GM19397 (cell line): ENCODE data around the gene EXOC8.
"Not testable (repeated sequence)": the region's sequence is repeated elsewhere in the genome, so short reads cannot be mapped to it uniquely, and the experiment has no call there.

ENCODE experiments used
- ATAC-seq: cut with Tn5 transposase; IDR thresholded peaks from one replicate; pipeline ENCODE4 v1.9.1; 2021; ENCODE audit warnings: mild to moderate bottlenecking, moderate library complexity; ENCODE audit not compliant: unreplicated experiment

The EXOC8 gene

GRCh38 chr1:231354330-231355020 is 16.8 kb upstream of the EXOC8 start:
- no peak for ATAC-seq

DNA sequence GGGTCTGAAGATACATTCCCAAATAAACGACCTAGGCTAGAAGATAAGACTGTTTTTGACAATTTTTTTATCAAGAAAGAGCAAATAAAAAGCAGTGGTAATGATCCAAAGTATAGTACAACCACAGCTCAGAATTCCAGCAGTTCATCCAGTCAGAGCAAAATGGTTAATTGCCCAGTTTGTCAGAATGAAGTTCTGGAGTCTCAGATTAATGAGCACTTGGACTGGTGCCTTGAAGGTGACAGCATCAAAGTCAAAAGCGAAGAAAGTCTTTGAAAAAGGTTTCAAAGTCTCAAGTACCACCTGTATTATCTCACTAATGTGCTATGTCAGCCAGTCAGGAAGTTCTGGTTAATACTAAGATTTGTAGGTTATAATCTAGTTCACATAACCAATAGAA is 15.4 kb upstream of the EXOC8 start:
- ATAC-seq: no peak

- no peak for ATAC-seq
Observed at GRCh38 chr1:231351816-231352215, 14.2 kb upstream of the EXOC8 start.

GRCh38 chr1:231348856-231349255 is 11.2 kb upstream of the EXOC8 start:
- not testable (repeated sequence) for ATAC-seq

DNA sequence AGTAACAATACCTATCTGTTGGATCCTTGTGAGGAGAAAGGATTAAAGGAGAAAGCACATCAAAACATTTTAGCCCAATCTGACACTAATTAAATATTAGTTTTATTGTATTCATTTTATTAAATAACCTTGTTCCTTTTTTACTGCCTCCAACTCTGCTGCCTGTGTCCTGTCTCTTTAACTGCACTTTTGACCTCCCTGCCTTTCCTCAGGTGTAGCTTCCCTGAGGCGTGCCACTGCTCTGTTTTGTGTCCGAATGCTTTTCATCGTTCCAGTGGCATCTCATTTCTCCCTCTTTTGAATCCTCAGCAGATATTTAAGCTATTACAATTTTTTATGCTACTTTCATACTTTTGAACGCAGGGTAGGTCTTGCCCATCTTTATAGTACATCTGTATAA is 10.8 kb upstream of the EXOC8 start:
- ATAC-seq: no peak

DNA sequence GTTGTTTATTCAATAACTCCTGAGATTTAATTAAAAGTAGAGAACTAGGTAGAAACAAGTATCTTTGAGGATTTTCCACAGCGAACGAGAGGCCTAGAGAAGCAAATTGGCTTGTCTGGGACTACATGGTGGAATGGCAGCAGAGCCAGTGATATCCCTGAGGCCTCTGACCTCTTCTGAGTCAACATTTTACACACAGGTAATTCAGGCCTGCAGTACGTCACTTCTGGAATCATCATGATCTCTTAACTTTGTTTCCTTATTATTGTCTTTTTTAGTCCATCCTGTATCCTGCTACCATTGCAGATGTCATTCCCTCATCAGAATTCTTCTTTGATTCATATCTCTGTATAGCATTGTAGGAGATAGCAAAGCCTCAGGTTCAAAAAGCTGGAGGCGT is 10.3 kb upstream of the EXOC8 start:
- no peak for ATAC-seq

DNA sequence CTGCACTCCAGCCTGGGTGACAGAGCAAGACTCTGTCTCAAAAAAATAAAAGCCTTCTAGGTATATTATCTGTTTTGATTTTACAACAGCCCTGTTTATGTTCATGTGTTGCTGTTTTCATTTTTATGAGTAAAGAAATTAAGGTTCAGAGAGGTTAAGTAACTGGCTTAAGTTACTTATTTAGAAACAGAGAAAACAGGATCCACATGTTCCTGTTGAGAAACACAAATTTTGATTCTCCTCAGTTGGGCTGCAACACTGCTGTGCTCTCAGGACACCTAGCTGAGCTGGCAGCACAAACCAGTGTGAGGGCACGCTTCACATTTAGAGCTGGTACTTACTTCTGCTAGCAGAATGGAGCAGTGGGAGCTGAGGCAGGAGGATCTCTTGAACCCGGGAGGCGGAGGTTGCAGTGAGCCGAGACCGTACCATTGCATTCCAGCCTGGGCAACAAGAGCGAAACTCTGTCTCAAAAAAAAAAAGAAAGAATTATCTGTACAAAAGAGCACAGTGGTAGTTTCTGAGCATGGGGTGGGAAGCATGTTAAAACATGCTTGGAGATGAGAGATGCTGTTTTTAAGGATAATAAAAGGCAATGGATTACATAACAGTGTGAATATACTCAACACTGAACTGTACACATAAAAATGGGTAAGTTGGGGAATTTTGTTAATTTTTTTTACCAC is 2.8 kb upstream of the EXOC8 start:
- ATAC-seq: no peak

DNA sequence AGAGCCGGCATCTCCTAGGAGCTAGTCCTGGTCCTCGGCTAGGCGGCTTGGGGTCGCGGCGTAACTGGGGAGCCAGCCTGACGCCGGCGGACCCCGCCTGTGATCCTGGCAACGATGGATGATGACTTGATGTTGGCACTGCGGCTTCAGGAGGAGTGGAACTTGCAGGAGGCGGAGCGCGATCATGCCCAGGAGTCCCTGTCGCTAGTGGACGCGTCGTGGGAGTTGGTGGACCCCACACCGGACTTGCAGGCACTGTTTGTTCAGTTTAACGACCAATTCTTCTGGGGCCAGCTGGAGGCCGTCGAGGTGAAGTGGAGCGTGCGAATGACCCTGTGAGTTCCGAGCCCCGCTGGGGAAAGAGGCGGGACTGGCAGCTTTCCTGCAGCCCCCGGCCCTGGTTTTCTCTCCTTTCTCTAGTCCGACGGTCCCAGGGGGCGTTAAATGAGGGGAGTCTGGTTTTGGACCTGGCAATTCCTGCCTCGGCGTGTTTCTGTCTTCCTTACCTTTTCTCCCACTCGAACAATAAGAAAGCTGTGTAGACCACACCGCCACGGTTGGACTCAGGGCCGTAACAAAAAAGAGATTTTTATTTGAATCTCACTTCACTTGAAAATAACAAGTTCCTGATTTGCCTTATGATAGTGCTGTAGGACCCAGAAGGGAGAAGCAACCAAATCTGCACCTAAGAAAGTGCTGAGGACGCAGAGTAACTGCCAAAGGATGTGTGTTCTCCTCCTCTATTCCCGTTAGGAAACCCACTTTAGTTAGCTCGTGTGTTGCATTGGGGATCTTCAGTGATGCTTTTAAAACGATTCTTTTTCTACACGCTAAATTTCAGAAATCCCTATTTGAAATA is 847 bp upstream of the EXOC8 start, which contains the start of gene SPRTN:
Gene SPRTN (plus strand): TSS at position 24 of the 859 bp plus-strand sequence. CDS start 91 bp downstream, at position 115.
- ATAC-seq: no peak

DNA sequence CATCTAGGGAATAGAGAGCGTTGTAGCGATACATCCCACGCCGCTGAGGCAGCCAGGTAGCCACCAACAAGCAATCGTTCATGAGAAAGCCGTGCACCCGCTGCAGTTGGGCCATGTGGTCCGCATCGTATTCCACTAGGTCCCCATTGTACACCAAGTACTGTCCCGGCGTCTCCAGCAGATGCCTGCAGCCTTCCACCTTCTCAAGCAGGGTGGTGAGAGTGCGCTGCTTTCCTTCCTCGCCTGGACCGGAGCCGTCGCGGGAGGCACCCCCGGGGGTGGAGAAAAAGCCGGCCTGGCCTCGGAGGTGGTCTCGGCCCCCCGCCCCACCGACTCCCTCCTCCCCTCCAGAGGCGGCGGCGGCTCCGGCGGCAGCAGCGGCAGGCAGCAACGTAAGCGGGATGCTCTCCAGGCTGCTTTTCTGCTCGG is 595 bp downstream of the EXOC8 start:
- ATAC-seq: peak; percentile 4

GRCh38 chr1:231335663-231336602 is 1.7 kb downstream of the EXOC8 start:
- no peak for ATAC-seq

DNA sequence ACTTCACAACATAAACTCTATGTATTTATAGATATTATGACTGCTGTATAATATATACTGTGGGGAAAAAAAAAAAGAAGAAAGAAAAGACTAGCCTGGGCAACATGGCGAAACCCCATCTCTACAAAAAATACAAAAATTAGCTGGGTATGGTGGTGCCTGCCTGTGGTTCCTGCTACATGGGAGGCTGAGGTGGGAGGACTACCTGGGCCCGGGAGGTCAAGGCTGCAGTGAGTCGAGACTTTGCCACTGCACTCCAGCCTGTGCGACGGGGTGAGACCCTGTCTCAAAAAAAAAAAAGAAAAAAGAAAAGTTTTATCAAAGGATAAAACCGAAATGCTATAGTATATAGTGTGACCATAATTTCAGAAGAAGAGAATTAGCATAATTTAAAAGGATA is 2.7 kb downstream of the EXOC8 start:
- no peak for ATAC-seq

DNA sequence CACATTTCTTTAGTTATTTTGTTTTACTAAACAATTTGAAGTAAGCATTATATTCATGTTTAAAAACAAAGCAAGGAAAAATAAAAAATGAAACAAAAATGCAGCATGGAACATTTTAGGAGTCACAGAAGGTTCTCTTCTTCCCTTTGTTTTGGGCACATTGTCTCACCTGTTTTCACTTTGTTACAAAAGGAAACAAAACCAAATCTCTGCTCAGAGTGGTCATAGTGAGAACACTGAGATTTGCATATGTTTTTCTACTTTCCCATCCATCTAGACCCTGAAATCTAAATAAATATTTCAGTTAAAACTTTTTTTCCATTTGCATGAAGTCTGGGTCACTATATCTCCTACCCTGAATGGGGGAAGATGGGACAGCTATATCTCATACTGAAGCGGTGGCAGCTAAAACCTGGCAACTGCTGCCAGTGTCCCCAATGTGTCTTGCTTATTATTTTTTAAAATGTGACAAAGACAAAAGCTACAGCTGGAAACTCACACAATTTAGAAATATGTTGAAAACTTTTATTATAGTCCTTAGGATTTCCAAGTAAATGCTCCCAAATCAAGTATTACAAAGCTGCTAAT is 3.5 kb downstream of the EXOC8 start:
- ATAC-seq: no peak

- ATAC-seq: no peak
Observed at GRCh38 chr1:231332761-231333160, 4.9 kb downstream of the EXOC8 start.

DNA sequence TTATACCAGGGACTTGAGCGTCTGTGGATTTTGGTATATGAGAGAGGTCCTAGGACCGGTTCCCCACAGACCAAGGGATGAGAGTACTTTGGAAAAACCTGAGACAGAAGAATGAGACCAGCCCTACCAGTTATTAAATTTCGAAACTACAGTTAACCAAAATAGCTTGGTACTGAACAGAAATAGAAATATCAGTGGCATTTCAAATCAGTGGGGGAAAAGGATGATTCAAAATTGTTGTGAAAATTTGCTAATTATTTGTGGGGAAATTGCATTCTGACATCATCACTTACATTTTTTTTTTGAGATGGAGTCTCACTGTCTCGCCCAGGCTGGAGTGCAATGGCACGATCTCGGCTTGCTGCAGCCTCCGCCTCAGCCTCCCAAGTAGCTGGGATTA is 8.2 kb downstream of the EXOC8 start:
- no peak for ATAC-seq

DNA sequence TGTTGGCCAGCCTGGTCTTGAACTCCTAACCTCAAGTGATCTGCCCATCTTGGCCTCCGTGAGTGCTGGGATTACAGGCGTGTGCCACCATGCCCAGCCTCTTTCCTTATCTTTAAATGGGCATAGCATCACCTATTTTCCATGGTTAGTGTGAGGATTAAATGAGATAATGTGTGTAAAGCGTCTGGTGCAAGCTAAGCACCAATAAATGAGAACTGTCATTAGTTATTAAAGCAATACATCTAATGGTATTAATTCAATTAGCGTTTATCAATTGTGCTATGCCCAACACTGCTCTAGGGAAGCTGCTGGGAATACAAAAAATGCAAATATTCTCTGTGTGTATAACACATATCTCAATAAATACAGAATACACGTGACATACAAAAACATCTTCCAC is 10.0 kb downstream of the EXOC8 start:
- ATAC-seq: no peak

GRCh38 chr1:231326248-231326647 is 11.4 kb downstream of the EXOC8 start:
- ATAC-seq: no peak

DNA sequence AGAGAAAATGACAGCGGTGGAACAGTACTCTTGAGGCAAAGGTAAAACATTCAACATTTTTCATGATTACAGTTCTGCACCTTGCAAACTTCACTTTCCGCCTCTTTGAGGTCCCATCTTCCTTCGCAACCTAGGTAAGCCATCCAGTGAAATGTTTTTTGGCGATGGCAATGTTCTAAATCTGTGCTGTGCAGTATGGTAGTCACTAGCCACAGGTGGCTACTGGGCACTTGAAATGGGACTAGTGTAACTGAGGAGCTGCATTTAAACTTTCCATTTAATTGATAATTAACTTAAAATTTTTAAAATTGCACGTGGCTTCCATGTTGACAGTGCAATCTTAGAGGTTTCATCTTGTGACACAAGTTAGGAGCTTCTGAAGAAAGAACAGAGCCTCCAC is 13.0 kb downstream of the EXOC8 start:
- no peak for ATAC-seq

DNA sequence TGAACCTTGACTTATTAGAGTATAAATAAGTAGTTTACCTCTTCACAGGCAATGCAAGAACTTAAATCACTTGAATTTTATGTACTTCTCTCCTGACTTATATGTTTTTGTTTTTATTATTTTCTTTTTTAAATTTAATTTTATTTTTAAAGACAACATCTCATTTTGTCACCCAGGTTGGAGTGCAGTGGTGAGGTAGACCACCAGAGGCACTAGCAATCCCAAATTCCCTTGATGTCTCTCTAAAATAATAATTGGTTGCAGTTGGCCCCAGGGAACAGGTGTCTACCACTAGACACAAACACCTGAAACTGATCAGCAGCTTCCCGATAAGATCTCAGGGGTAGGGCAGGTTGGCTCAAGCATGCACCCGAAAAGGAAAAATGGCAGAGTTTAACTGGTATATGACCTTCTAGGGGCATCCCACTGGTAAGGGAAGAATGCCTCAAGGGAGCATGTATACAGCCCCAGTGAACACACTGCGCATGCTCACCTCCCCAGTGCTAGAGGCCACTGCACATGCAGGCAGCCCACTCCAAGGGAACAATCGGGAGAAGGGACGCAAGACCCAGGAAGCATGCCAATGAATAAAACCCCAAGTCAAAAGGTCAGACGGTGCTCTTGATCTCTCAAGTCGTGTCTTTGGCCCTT is 14.6 kb downstream of the EXOC8 start:
- ATAC-seq: no peak

- ATAC-seq: no peak
Observed at GRCh38 chr1:231319080-231319479, 18.6 kb downstream of the EXOC8 start.

- ATAC-seq: no peak
Observed at GRCh38 chr1:231318568-231318967, 19.1 kb downstream of the EXOC8 start.
